ENCODE results near the gene ADARB1. TPM values are rescaled to one million over a fixed set of nuclear protein-coding genes. Genes with fewer than 3 reads are reported as not detected.
A peak's percentile ranks its signal among the peaks of the same experiment; 100 is the strongest.
"Not testable (repeated sequence)": the region's sequence is repeated elsewhere in the genome, so short reads cannot be mapped to it uniquely, and the experiment has no call there.

ADARB1 gene
- total and polyA plus RNA-seq, 2 experiments from 2014 or later = 16.0 to 17.3 TPM

DNA sequence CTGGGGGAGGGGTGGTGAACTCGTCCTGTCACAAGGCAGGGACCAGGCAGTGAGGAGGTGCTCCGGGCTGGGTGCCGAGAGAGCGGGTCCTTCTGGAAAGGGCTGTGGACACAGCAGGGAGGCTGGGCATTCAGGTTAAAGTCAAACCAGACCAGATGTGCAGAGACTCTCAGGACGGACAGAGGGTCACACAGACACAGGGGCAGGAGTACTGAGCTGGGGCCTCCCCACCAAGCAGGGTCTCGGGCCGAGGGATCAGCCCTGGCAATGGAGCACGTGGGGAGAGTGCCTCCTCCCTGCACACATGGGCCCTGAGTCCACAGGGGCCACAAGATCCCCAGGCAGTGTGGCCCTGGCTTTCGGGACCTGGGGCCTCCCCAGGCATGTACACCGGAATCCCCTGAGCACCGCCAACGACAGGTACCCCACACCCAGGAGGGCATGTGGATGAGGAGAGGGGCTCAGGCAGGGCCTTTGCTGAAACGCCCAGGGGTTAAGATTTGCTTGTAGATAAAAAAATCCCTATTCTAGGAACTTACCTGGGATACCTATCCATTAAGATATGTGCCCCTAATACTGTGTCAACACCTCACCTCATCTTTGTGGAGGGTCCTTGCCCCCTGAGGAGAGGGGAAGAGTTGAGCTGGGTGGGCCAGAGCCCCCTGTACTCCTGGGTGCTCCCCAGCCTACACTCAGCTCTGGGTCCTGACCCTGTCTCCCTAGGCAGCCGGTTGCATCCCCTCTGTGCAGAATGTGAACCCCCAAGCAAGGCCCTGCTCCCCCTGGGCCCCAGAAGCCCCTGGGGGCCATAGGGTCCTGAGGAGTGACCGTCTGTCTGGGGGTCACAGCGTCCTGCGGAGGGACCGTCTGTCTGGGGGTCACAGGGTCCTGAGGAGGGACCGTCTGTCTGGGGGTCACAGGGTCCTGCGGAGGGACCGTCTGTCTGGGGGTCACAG is 46.9 kb upstream of the ADARB1 start:
- no peaks in the 10 kb centered on the region for H3K27me3 ChIP-seq
- no peaks in the 10 kb centered on the region for H3K79me2 ChIP-seq
- peak; percentile 3 for DNase-seq (ENCODE audit: low spot score)
- no peaks in the 10 kb centered on the region for H3K9me3 ChIP-seq (ENCODE audit: low read depth)
- peaks cover 25% of the 10 kb centered on the region for H3K4me1 ChIP-seq (ENCODE audit: insufficient read depth)
- TF ChIP-seq EZH2phosphoT487 (IDR thresholded peaks at IDR 0.05; ENCODE audit: low read depth, severe bottlenecking, unreplicated experiment) (no peak), CTCF (IDR thresholded peaks at IDR 0.05; ENCODE audit: poor library complexity) (no peak)
- no peak overlapping the region for H3K27ac ChIP-seq
- H3K9me2 ChIP-seq (replicated peaks; ENCODE audit: insufficient read depth) = no peaks in the 10 kb centered on the region
- H4K20me1 ChIP-seq (ENCODE audit: insufficient read depth, poor library complexity, severe bottlenecking) = no peaks in the 10 kb centered on the region
- H3K36me3 ChIP-seq (replicated peaks; ENCODE audit: insufficient read depth, low read depth) = no peaks in the 10 kb centered on the region
- no peak overlapping the region for H3K4me3 ChIP-seq
- H3K4me2 ChIP-seq = no peak overlapping the region
- 85% methylated on average over 18 of the region's 21 CpGs for WGBS (ENCODE audit: low lambda C conversion rate, missing lambda C conversion rate)
- no peak overlapping the region for H2AFZ ChIP-seq

DNA sequence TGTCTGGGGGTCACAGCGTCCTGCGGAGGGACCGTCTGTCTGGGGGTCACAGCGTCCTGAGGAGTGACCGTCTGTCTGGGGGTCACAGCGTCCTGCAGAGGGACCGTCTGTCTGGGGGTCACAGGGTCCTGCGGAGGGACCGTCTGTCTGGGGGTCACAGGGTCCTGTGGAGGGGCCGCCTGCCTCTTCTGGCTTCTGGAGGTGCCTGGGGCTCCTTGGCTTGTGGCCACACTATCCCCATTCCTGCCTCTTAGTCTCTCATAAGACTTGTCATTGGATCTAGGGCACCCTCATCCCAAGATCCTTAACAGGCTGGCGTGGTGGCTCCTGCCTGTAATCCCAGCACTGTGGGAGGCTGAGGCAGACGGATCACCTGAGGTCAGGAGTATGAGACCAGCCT is 45.7 kb upstream of the ADARB1 start:
- not testable (repeated sequence) for H3K9me3 ChIP-seq (ENCODE audit: low read depth); H3K4me3 ChIP-seq; DNase-seq (ENCODE audit: low spot score); H3K79me2 ChIP-seq; H4K20me1 ChIP-seq (ENCODE audit: insufficient read depth, poor library complexity, severe bottlenecking); H3K9me2 ChIP-seq (replicated peaks; ENCODE audit: insufficient read depth); H3K27ac ChIP-seq; H2AFZ ChIP-seq; H3K36me3 ChIP-seq (replicated peaks; ENCODE audit: insufficient read depth, low read depth); H3K4me2 ChIP-seq; H3K27me3 ChIP-seq
- H3K4me1 ChIP-seq (ENCODE audit: insufficient read depth) = peaks cover 32% of the 10 kb centered on the region
- WGBS (ENCODE audit: low lambda C conversion rate, missing lambda C conversion rate) = 98% methylated on average over 11 of the region's 12 CpGs

GRCh38 chr21:45029298-45029947 is 45.0 kb upstream of the ADARB1 start:
- no peak overlapping the region for H2AFZ ChIP-seq
- 75% methylated on average over 14 of the region's 14 CpGs for WGBS (ENCODE audit: low lambda C conversion rate, missing lambda C conversion rate)
- H3K79me2 ChIP-seq = no peaks in the 10 kb centered on the region
- H3K4me3 ChIP-seq = no peak overlapping the region
- no peaks in the 10 kb centered on the region for H3K27me3 ChIP-seq
- no peaks in the 10 kb centered on the region for H3K36me3 ChIP-seq (replicated peaks; ENCODE audit: insufficient read depth, low read depth)
- no peaks in the 10 kb centered on the region for H3K9me2 ChIP-seq (replicated peaks; ENCODE audit: insufficient read depth)
- DNase-seq (ENCODE audit: low spot score) = peak; percentile 55
- H3K27ac ChIP-seq = no peak overlapping the region
- H3K4me2 ChIP-seq = no peak overlapping the region
- H3K4me1 ChIP-seq (ENCODE audit: insufficient read depth) = peaks cover 38% of the 10 kb centered on the region
- no peak for TF ChIP-seq EZH2 (IDR thresholded peaks at IDR 0.05; ENCODE audit: borderline replicate concordance)
- no peaks in the 10 kb centered on the region for H4K20me1 ChIP-seq (ENCODE audit: insufficient read depth, poor library complexity, severe bottlenecking)
- H3K9me3 ChIP-seq (ENCODE audit: low read depth) = no peaks in the 10 kb centered on the region

GRCh38 chr21:45029948-45030681 is 44.3 kb upstream of the ADARB1 start:
- H3K4me1 ChIP-seq (ENCODE audit: insufficient read depth) = peaks cover 40% of the 10 kb centered on the region
- TF ChIP-seq CTCF (IDR thresholded peaks at IDR 0.05; ENCODE audit: poor library complexity) (no peak), EZH2phosphoT487 (IDR thresholded peaks at IDR 0.05; ENCODE audit: low read depth, severe bottlenecking, unreplicated experiment) (no peak), EZH2 (IDR thresholded peaks at IDR 0.05; ENCODE audit: borderline replicate concordance) (no peak)
- H3K27ac ChIP-seq = no peak overlapping the region
- no peaks in the 10 kb centered on the region for H3K9me3 ChIP-seq (ENCODE audit: low read depth)
- no peaks in the 10 kb centered on the region for H3K36me3 ChIP-seq (replicated peaks; ENCODE audit: insufficient read depth, low read depth)
- H3K4me3 ChIP-seq = no peak overlapping the region
- H4K20me1 ChIP-seq (ENCODE audit: insufficient read depth, poor library complexity, severe bottlenecking) = no peaks in the 10 kb centered on the region
- H3K79me2 ChIP-seq = no peaks in the 10 kb centered on the region
- 57% methylated on average over 24 of the region's 26 CpGs for WGBS (ENCODE audit: low lambda C conversion rate, missing lambda C conversion rate)
- no peaks in the 10 kb centered on the region for H3K9me2 ChIP-seq (replicated peaks; ENCODE audit: insufficient read depth)
- no peak overlapping the region for H2AFZ ChIP-seq
- H3K27me3 ChIP-seq = no peaks in the 10 kb centered on the region
- H3K4me2 ChIP-seq = no peak overlapping the region
- peak; percentile 3 for DNase-seq (ENCODE audit: low spot score)
